ENCODE data around the gene KRT84. TPM values are rescaled to one million over a fixed set of nuclear protein-coding genes. Genes with fewer than 3 reads are reported as not detected.

The KRT84 gene
- total and polyA plus RNA-seq, 9 of the 15 experiments (the other 6 are each of a cell fraction or from before 2014, with no cell fraction given) = not detected

DNA sequence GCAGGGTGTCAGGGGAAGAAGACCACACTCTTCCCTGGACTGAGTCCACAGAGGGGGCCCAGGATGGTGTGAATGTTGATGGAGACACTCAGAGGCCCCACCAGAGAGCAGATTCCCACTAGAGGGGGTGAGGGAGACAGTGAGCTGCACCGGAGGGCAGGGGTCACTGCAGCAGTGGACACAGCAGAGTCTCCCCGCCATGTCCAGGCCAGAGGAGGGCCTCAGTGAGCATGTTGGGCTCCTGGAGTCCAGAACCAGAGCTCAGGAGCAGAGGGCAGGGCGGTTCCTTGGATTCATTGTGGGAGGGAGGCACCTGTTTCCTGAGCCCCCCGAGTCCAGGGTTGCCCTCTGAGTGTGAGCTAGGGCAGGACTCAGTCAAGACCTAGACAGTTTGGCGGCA lies 22.5 kb upstream of the KRT84 start:
- WGBS (ENCODE audit: insufficient coverage, low coverage, missing lambda C conversion rate) = 0% methylated on average over 5 of the region's 5 CpGs

More for the DNA sequence above, 22.5 kb upstream of the KRT84 start:
- H3K79me2 ChIP-seq (ENCODE audit: control insufficient read depth, insufficient read depth, low read length) = no peaks in the 10 kb centered on the region
- no peaks in the 10 kb centered on the region for H4K20me1 ChIP-seq (replicated peaks; ENCODE audit: control insufficient read depth, insufficient read depth, low read length)
- H3K9me1 ChIP-seq (ENCODE audit: control insufficient read depth, insufficient read depth, low read length) = no peaks in the 10 kb centered on the region
- no peaks in the 10 kb centered on the region for H3K9me3 ChIP-seq (replicated peaks; ENCODE audit: control insufficient read depth, insufficient read depth, low read depth, low read length)
- H3K4me2 ChIP-seq (ENCODE audit: insufficient read depth, low read length) = no peak overlapping the region
- ChIA-PET POLR2A (interaction anchor here (0.5 kb wide), 1 partner anchor 9 kb away, joined by 3 read pairs; no protein-coding TSS in a partner anchor), CTCF (ENCODE audit: low intra/inter-chr PET ratio) (no interaction called here)
- H3K27me3 ChIP-seq (ENCODE audit: control insufficient read depth in 2 of 2, insufficient read depth in 2 of 2, low read length in 2 of 2) = peaks cover 0 to 48% of the 10 kb centered on the region in 2 experiments; a peak in 4 of 5 replicates
- DNase-seq (ENCODE audit: extremely low read depth in 1 of 4, low spot score in 3 of 4) (peak in 2 of 4 experiments; percentile 6 to 24), FAIRE-seq (no peak), ATAC-seq (peak; percentile 78)
- no peak for TF ChIP-seq ZNF3 (CRISPR knock-in tag; IDR thresholded peaks at IDR 0.05)
- TF ChIP-seq, protein P1, sequence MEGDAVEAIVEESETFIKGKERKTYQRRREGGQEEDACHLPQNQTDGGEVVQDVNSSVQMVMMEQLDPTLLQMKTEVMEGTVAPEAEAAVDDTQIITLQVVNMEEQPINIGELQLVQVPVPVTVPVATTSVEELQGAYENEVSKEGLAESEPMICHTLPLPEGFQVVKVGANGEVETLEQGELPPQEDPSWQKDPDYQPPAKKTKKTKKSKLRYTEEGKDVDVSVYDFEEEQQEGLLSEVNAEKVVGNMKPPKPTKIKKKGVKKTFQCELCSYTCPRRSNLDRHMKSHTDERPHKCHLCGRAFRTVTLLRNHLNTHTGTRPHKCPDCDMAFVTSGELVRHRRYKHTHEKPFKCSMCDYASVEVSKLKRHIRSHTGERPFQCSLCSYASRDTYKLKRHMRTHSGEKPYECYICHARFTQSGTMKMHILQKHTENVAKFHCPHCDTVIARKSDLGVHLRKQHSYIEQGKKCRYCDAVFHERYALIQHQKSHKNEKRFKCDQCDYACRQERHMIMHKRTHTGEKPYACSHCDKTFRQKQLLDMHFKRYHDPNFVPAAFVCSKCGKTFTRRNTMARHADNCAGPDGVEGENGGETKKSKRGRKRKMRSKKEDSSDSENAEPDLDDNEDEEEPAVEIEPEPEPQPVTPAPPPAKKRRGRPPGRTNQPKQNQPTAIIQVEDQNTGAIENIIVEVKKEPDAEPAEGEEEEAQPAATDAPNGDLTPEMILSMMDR (IDR thresholded peaks at IDR 0.05 in 2 of 3, conservative IDR thresholded peaks at IDR 0.05 in 1 of 3; ENCODE audit: insufficient read depth in 2 of 3, low read depth in 1 of 3, low read length in 3 of 3) = peak; percentile 41 to 67 (median 47); a peak in 5 of 6 replicates
- no peak overlapping the region for H3K27ac ChIP-seq (ENCODE audit: extremely low read depth, low read depth, low read length)
- no peaks in the 10 kb centered on the region for H3K36me3 ChIP-seq (ENCODE audit: control insufficient read depth, insufficient read depth, low read length)
- H3K9ac ChIP-seq (ENCODE audit: insufficient read depth in 1 of 2, low read depth in 2 of 2, low read length in 2 of 2) = no peak overlapping the region
- no TSS peak for BruUV-seq (replicated peaks)
- in situ Hi-C loops (cut with MboI) (no loop called here), intact Hi-C loops (cut with micrococcal nuclease) (no loop called here)
- H3K4me1 ChIP-seq (replicated peaks in 1 of 2; ENCODE audit: control insufficient read depth in 2 of 2, insufficient read depth in 2 of 2, low read length in 2 of 2) = no peaks in the 10 kb centered on the region
- no peak overlapping the region for H2AFZ ChIP-seq (ENCODE audit: low read depth, low read length)
- H3K4me3 ChIP-seq = no peak overlapping the region
